OCI-LY7 (cell line): Measurements from ENCODE around the gene CCDC60.

ENCODE experiments used
- CTCF ChIP-seq: fragments of 200-600 bp; sonication (generic); conservative IDR thresholded peaks from 2 replicates; pipeline ENCODE4 v1.5.1; 2014; ENCODE audit warnings: mild to moderate bottlenecking, antibody characterized with exemption, low read length, moderate library complexity, mixed read lengths
- EZH2phosphoT487 ChIP-seq: fragments of 200-600 bp; sonication (generic); IDR thresholded peaks from 2 replicates; pipeline ENCODE4 v1.6.1; 2018; ENCODE audit warnings: low read depth, borderline replicate concordance, mild to moderate bottlenecking, mixed run types, antibody characterized with exemption, low read length, moderate library complexity, mixed read lengths

DNA sequence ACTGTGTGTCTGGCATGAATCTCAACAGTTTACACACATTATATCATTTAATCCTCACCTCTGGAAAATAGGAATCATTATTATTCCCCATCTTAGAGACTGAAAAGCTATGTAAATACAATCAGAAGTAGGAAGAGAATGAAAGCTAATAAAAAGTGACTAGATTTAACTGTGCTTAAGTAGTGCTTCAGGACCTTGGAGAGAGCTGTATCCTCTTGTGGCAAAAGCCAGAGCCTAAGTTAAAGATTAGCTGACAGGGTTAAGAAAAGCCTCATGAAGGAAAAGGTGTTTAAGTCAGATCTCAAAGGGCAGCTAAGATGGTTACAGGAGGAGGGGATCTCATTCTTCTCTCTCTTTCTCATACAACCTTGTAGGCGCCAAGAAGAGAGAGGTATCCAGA lies 193.7 kb downstream of the CCDC60 start:
- TF ChIP-seq CTCF, result no peak
- no peak for TF ChIP-seq EZH2phosphoT487
